IMR-90 (cell line): Measurements from ENCODE around the gene PKDCC. TPM values are rescaled to one million over a fixed set of nuclear protein-coding genes. Genes with fewer than 3 reads are reported as not detected.

ENCODE experiments used
- ATAC-seq: fragments of 200-7000 bp; cut with Tn5 transposase; 2 replicates; pipeline ENCODE4 v1.9.1; 2020; ENCODE audit warnings: low read depth, mild to moderate bottlenecking, moderate library complexity
- BruUV-seq: library from RNA; stranded (reverse); fragments of 400-500 nt; replicated peaks from 2 replicates; lab custom pipeline; 2021; lab: Mats Ljungman, UMichigan
- CTCF ChIA-PET: fragments of 300-600 bp; formaldehyde crosslinking; extraction: SDS; loops from one replicate; lab custom pipeline; 2021; ENCODE audit warnings: antibody characterized with exemption; lab: Yijun Ruan, JAX
- POLR2A ChIA-PET: fragments of 300-600 bp; sonication (Branson Sonifier 250); formaldehyde crosslinking; loops from one replicate; lab custom pipeline; 2022; ENCODE audit warnings: antibody characterized with exemption; ENCODE audit not compliant: unreplicated experiment; lab: Charles Lee
- DNase-seq: peaks from one replicate; pipeline ENCODE4 v3.0.0; 2013
- H2AFZ ChIP-seq: replicated peaks from 2 replicates; pipeline ENCODE3; 2013; ENCODE audit warnings: low read length, mild to moderate bottlenecking; ENCODE audit not compliant: poor library complexity
- H2AK5ac ChIP-seq: 2 replicates; pipeline ENCODE4 v1.6.1; 2013; ENCODE audit warnings: low read depth, low read length, inconsistent platforms
- H2AK9ac ChIP-seq: replicated peaks from 2 replicates; pipeline ENCODE3; 2013; ENCODE audit warnings: mild to moderate bottlenecking, low read depth, low read length, moderate library complexity; ENCODE audit not compliant: poor library complexity
- H2BK120ac ChIP-seq: 2 replicates; pipeline ENCODE4 v1.6.1; 2013; ENCODE audit warnings: low read depth, low read length, inconsistent platforms
- H2BK15ac ChIP-seq: 3 replicates; pipeline ENCODE4 v1.6.1; 2013; ENCODE audit warnings: low read depth, low read length, inconsistent platforms
- H2BK20ac ChIP-seq: 2 replicates; pipeline ENCODE4 v1.6.1; 2013; ENCODE audit warnings: low read depth, mild to moderate bottlenecking, inconsistent platforms, low read length, moderate library complexity
- H2BK5ac ChIP-seq: 2 replicates; pipeline ENCODE4 v1.6.1; 2013; ENCODE audit warnings: mild to moderate bottlenecking, low read depth, low read length, inconsistent platforms; ENCODE audit not compliant: poor library complexity, severe bottlenecking
- H3K14ac ChIP-seq: replicated peaks from 2 replicates; pipeline ENCODE4 v1.6.1; 2013; ENCODE audit warnings: low read depth, low read length, inconsistent platforms
- H3K18ac ChIP-seq: 2 replicates; pipeline ENCODE4 v1.6.1; 2013; ENCODE audit warnings: low read depth, low read length, control low read depth
- H3K23ac ChIP-seq: 2 replicates; pipeline ENCODE4 v1.6.1; 2013; ENCODE audit warnings: low read depth, low read length, inconsistent platforms
- H3K27ac ChIP-seq: 2 replicates; pipeline ENCODE4 v1.5.1; 2013; ENCODE audit warnings: mild to moderate bottlenecking, control low read depth, low read length; ENCODE audit not compliant: insufficient read depth
- H3K27me3 ChIP-seq: 2 replicates; pipeline ENCODE4 v1.6.1; 2013; ENCODE audit warnings: low read length; ENCODE audit not compliant: control insufficient read depth, insufficient read depth
- H3K36me3 ChIP-seq: 2 replicates; pipeline ENCODE4 v1.6.1; 2013; ENCODE audit warnings: low read length, mixed read lengths; ENCODE audit not compliant: control insufficient read depth, insufficient read depth
- H3K4ac ChIP-seq: 2 replicates; pipeline ENCODE4 v1.6.1; 2013; ENCODE audit warnings: low read depth, low read length, inconsistent platforms
- H3K4me1 ChIP-seq: 2 replicates; pipeline ENCODE4 v1.6.1; 2013; ENCODE audit warnings: low read length, mixed read lengths; ENCODE audit not compliant: control insufficient read depth, insufficient read depth
- H3K4me2 ChIP-seq: 2 replicates; pipeline ENCODE4 v1.6.1; 2013; ENCODE audit warnings: low read depth, mild to moderate bottlenecking, control low read depth, low read length, moderate library complexity
- H3K4me3 ChIP-seq: 2 replicates; pipeline ENCODE4 v1.5.1; 2013; ENCODE audit warnings: low read depth, mild to moderate bottlenecking, control low read depth, low read length, moderate library complexity; ENCODE audit not compliant: insufficient read depth
- H3K56ac ChIP-seq: 2 replicates; pipeline ENCODE4 v1.6.1; 2013; ENCODE audit warnings: low read length, inconsistent platforms; ENCODE audit not compliant: insufficient read depth; ENCODE audit errors: extremely low read depth
- H3K79me1 ChIP-seq, 2 experiments: 2 replicates each; pipeline ENCODE4 v1.6.1; 2013; ENCODE audit warnings: low read length in 2 of 2, inconsistent platforms in 1 of 2, low read depth in 1 of 2
- H3K9ac ChIP-seq: 2 replicates; pipeline ENCODE4 v1.6.1; 2013; ENCODE audit warnings: low read depth, low read length, control low read depth
- H3K9me1 ChIP-seq: 2 replicates; pipeline ENCODE4 v1.6.1; 2013; ENCODE audit warnings: low read length, inconsistent platforms; ENCODE audit not compliant: insufficient read depth
- H3K9me3 ChIP-seq: 2 replicates; pipeline ENCODE4 v1.6.1; 2013; ENCODE audit warnings: low read length; ENCODE audit not compliant: control insufficient read depth, insufficient read depth
- H4K20me1 ChIP-seq: 2 replicates; pipeline ENCODE4 v1.6.1; 2013; ENCODE audit warnings: low read length, inconsistent platforms; ENCODE audit not compliant: insufficient read depth
- H4K5ac ChIP-seq: 2 replicates; pipeline ENCODE4 v1.6.1; 2013; ENCODE audit warnings: mild to moderate bottlenecking, low read depth, low read length, control low read depth
- H4K8ac ChIP-seq, 2 experiments: 2 replicates each; pipeline ENCODE4 v1.6.1; 2013; ENCODE audit warnings: low read depth in 2 of 2, low read length in 2 of 2, control low read depth in 1 of 2, inconsistent platforms in 1 of 2
- H4K91ac ChIP-seq: 2 replicates; pipeline ENCODE4 v1.6.1; 2013; ENCODE audit warnings: low read depth, low read length, inconsistent platforms; ENCODE audit not compliant: insufficient read depth
- BHLHE40 ChIP-seq: fragments of 150-350 bp; IDR thresholded peaks from 2 replicates; pipeline ENCODE4 v1.6.1; 2016; ENCODE audit warnings: mild to moderate bottlenecking, low read depth, low read length
- CEBPB ChIP-seq: IDR thresholded peaks from 2 replicates; pipeline ENCODE4 v1.6.1; 2012; ENCODE audit warnings: low read depth, low read length, improper control_type of control experiment
- CHD1 ChIP-seq: IDR thresholded peaks from 2 replicates; pipeline ENCODE4 v1.6.1; 2012; ENCODE audit warnings: low read depth, low read length, improper control_type of control experiment
- FOS ChIP-seq: fragments of 150-350 bp; IDR thresholded peaks from 2 replicates; pipeline ENCODE4 v1.6.1; 2016; ENCODE audit warnings: low read depth, low read length
- MAFK ChIP-seq: IDR thresholded peaks from 2 replicates; pipeline ENCODE4 v1.6.1; 2012; ENCODE audit warnings: low read depth, low read length, improper control_type of control experiment
- MAZ ChIP-seq: IDR thresholded peaks from 2 replicates; pipeline ENCODE4 v1.6.1; 2012; ENCODE audit warnings: low read depth, mild to moderate bottlenecking, low read length, improper control_type of control experiment, moderate library complexity, borderline replicate concordance
- MXI1 ChIP-seq: IDR thresholded peaks from 2 replicates; pipeline ENCODE4 v1.6.1; 2012; ENCODE audit warnings: low read depth, mild to moderate bottlenecking, low read length, moderate library complexity, borderline replicate concordance
- NFE2L2 ChIP-seq: fragments of 150-350 bp; IDR thresholded peaks from 2 replicates; pipeline ENCODE4 v1.6.1; 2016; ENCODE audit warnings: low read depth, mild to moderate bottlenecking, low read length
- POLR2A ChIP-seq: IDR thresholded peaks from 2 replicates; pipeline ENCODE4 v1.6.1; 2012; ENCODE audit warnings: mild to moderate bottlenecking, low read depth, low read length
- RAD21 ChIP-seq: IDR thresholded peaks from 2 replicates; pipeline ENCODE4 v1.6.1; 2012; ENCODE audit warnings: low read length, improper control_type of control experiment
- SMC3 ChIP-seq: fragments of 150-350 bp; IDR thresholded peaks from 2 replicates; pipeline ENCODE4 v1.6.1; 2016; ENCODE audit warnings: low read depth, mild to moderate bottlenecking, antibody characterized with exemption, low read length, moderate library complexity
- WGBS, 2 experiments: methylation state at CpG; one replicate each; pipeline versions ENCODE4 v1.1.5 to v1.1.7; 2013; ENCODE audit warnings: missing lambda C conversion rate in 2 of 2; ENCODE audit not compliant: insufficient read length in 1 of 2; ENCODE audit errors: extremely low coverage in 2 of 2; 5-methylcytosine and 5-hydroxymethylcytosine counted together
- dilution Hi-C: fragments of 300-500 bp; cut with HindIII; formaldehyde crosslinking; loops from one replicate; pipeline ENCODE4 v1.14.3; 2018; ENCODE audit warnings: low sequenced_read_pairs; ENCODE audit not compliant: unreplicated experiment
- in situ Hi-C: fragments of 300-500 bp; cut with MboI; formaldehyde crosslinking; loops from 3 replicates; pipeline ENCODE4 v1.14.3; 2019; ENCODE audit warnings: low sequenced_read_pairs, inconsistent platforms, mixed read lengths
- intact Hi-C: fragments of 100-400 bp; cut with micrococcal nuclease; formaldehyde crosslinking; loops from 2 replicates; pipeline ENCODE4 v1.10.0; 2022
- polyA plus RNA-seq, 3 experiments: library from polyadenylated mRNA; depleted of rRNA; stranded (reverse); fragments of >200 nt; gene quantifications; 2 replicates each; pipeline ENCODE4 v1.2.3, GENCODE V29; 2012; ENCODE audit warnings: low replicate concordance in 1 of 3
- total RNA-seq: library from RNA; depleted of rRNA; stranded (reverse); fragments of >200 nt; gene quantifications from 2 replicates; pipeline ENCODE4 v1.2.3, GENCODE V29; 2012
- TF ChIP-seq, protein P1 (sequence below): fragments of 150-350 bp; IDR thresholded peaks from 2 replicates; pipeline ENCODE4 v1.6.1; 2017; ENCODE audit warnings: mild to moderate bottlenecking, antibody characterized with exemption, low read length, low read depth

PKDCC gene
- total and polyA plus RNA-seq, 2 of the 4 experiments (the other 2 are of a cell fraction): 55.6 to 95.7 TPM

DNA sequence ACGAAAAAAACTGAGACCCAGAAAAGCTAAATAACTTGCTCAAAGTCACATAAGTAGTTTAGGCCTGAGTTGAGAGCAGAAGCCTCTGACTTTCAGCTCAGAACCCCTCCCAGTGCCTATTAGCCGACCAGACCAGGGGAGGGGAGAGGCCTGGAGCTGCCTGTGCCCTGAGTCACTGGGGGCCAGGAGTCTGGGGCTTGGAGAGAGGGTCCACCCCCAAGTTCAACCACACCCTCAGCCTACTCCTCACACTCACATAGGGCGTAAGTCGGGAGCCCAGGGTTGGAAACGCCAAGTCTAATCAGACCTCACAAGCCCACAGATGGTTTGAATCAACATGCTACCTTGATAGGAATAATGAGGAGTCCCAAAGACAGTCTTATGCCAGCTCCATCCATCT, 12.6 kb upstream of the PKDCC start:
- ATAC-seq: peak; percentile 35; the same call in 1 of the 2 replicates

More for the DNA sequence above, 12.6 kb upstream of the PKDCC start:
- H3K9ac ChIP-seq: no peak overlapping the region
- H3K4me3 ChIP-seq: no peak overlapping the region
- H2AK5ac ChIP-seq: no peak overlapping the region
- dilution Hi-C loops: no loop called here
- no peak overlapping the region for H3K14ac ChIP-seq
- no peak overlapping the region for H3K56ac ChIP-seq
- no peak for TF ChIP-seq CEBPB
- no peak for TF ChIP-seq NFE2L2
- TF ChIP-seq, protein P1, sequence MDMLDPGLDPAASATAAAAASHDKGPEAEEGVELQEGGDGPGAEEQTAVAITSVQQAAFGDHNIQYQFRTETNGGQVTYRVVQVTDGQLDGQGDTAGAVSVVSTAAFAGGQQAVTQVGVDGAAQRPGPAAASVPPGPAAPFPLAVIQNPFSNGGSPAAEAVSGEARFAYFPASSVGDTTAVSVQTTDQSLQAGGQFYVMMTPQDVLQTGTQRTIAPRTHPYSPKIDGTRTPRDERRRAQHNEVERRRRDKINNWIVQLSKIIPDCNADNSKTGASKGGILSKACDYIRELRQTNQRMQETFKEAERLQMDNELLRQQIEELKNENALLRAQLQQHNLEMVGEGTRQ: no peak
- no peak for TF ChIP-seq SMC3
- TF ChIP-seq RAD21: no peak
- no peak for TF ChIP-seq CHD1
- TF ChIP-seq MXI1: no peak
- no peak for TF ChIP-seq BHLHE40
- no peak for TF ChIP-seq MAZ
- TF ChIP-seq MAFK: no peak
- TF ChIP-seq POLR2A: no peak
- TF ChIP-seq FOS: no peak
- no peaks in the 10 kb centered on the region for H3K36me3 ChIP-seq
- H3K27me3 ChIP-seq: peaks cover 9% of the 10 kb centered on the region
- H2BK5ac ChIP-seq: no peak overlapping the region
- DNase-seq: no peak
- in situ Hi-C loops: no loop called here
- H3K4ac ChIP-seq: no peak overlapping the region
- ChIA-PET CTCF (no interaction called here), POLR2A (no interaction called here)
- H3K27ac ChIP-seq: no peak overlapping the region
- no TSS peak for BruUV-seq
- no peak overlapping the region for H2BK15ac ChIP-seq
- H4K20me1 ChIP-seq: no peaks in the 10 kb centered on the region
- no peak overlapping the region for H4K91ac ChIP-seq
- intact Hi-C loops: no loop called here
- no peak overlapping the region for H2BK20ac ChIP-seq
- H3K4me2 ChIP-seq: no peak overlapping the region
- H3K9me1 ChIP-seq: no peaks in the 10 kb centered on the region
- WGBS, 2 experiments: no CpG with 5 or more reads among the region's 5 CpGs
- no peak overlapping the region for H2AK9ac ChIP-seq
- no peak overlapping the region for H3K23ac ChIP-seq
- no peak overlapping the region for H3K18ac ChIP-seq
- no peak overlapping the region for H4K5ac ChIP-seq
- no peak overlapping the region for H2BK120ac ChIP-seq
- no peaks in the 10 kb centered on the region for H3K79me1 ChIP-seq
- H4K8ac ChIP-seq: no peak overlapping the region
- no peaks in the 10 kb centered on the region for H3K9me3 ChIP-seq
- no peaks in the 10 kb centered on the region; the same call in 1 of the 2 replicates for H3K4me1 ChIP-seq
- no peak overlapping the region for H2AFZ ChIP-seq
